Endothelial cell of umbilical vein (primary cell): ENCODE data around the gene POMP. TPM values are rescaled to one million over a fixed set of nuclear protein-coding genes. Genes with fewer than 3 reads are reported as not detected.

Experiments used
- BruUV-seq: library from RNA; stranded (reverse); fragments of 400-500 nt; replicated peaks from 2 replicates; lab custom pipeline; 2021; lab: Mats Ljungman, UMichigan
- CTCF ChIA-PET: fragments of 300-600, 350-600 bp; sonication (Branson Sonifier 250); formaldehyde crosslinking; loops from one replicate; lab custom pipeline; 2021; ENCODE audit warnings: antibody characterized with exemption, inconsistent platforms; lab: Charles Lee
- POLR2A ChIA-PET: fragments of 300-600, 350-600 bp; sonication (Branson Sonifier 250); formaldehyde crosslinking; loops from one replicate; lab custom pipeline; 2021; ENCODE audit warnings: antibody characterized with exemption, inconsistent platforms; lab: Charles Lee
- DNase-seq: peaks from one replicate; pipeline ENCODE4 v3.0.0-alpha.2; 2011; ENCODE audit warnings: low read depth, low spot score
- FAIRE-seq: peaks from 2 replicates; lab custom pipeline; 2011; peaks lifted over from hg19 to GRCh38; lab: Jason Lieb, UNC
- H2AFZ ChIP-seq: 2 replicates; pipeline ENCODE4 v1.6.0; 2012; ENCODE audit warnings: low read depth, low read length, control low read depth, inconsistent platforms
- H3K27ac ChIP-seq: 2 replicates; pipeline ENCODE4 v1.5.1; 2011; ENCODE audit warnings: low read depth, mild to moderate bottlenecking, control low read depth, low read length, moderate library complexity; ENCODE audit not compliant: insufficient read depth
- H3K27me3 ChIP-seq, 2 experiments: 2 replicates each; pipeline versions ENCODE4 v1.6.0 to v1.6.1; 2011; ENCODE audit warnings: low read length in 2 of 2, mixed read lengths in 1 of 2; ENCODE audit not compliant: control insufficient read depth in 2 of 2, insufficient read depth in 2 of 2
- H3K36me3 ChIP-seq, 2 experiments: 2 replicates in 1 of 2; 3 replicates in 1 of 2; pipeline ENCODE4 v1.5.1; 2011; ENCODE audit warnings: low read length in 2 of 2, mild to moderate bottlenecking in 1 of 2, moderate library complexity in 1 of 2; ENCODE audit not compliant: control insufficient read depth in 2 of 2, insufficient read depth in 2 of 2; ENCODE audit errors: extremely low read depth in 1 of 2
- H3K4me1 ChIP-seq: 3 replicates; pipeline ENCODE4 v1.5.1; 2011; ENCODE audit warnings: mild to moderate bottlenecking, low read length; ENCODE audit not compliant: control insufficient read depth, insufficient read depth; ENCODE audit errors: extremely low read depth
- H3K4me2 ChIP-seq: 2 replicates; pipeline ENCODE4 v1.6.1; 2011; ENCODE audit warnings: low read length, control low read depth, mixed read lengths; ENCODE audit not compliant: insufficient read depth
- H3K4me3 ChIP-seq, 3 experiments: fragments of 200-600 bp in 1 of 3; sonication (generic), shearing (Covaris generic) in 1 of 3; replicated peaks in 1 of 3; 2 replicates each; pipeline ENCODE4 v1.5.1; 2011 to 2016; ENCODE audit warnings: control low read depth in 3 of 3, low read length in 3 of 3, mild to moderate bottlenecking in 2 of 3, inconsistent platforms in 1 of 3, low read depth in 1 of 3, moderate library complexity in 1 of 3; ENCODE audit not compliant: insufficient read depth in 1 of 3
- H3K79me2 ChIP-seq: 2 replicates; pipeline ENCODE4 v1.6.0; 2012; ENCODE audit warnings: low read length, inconsistent platforms; ENCODE audit not compliant: control insufficient read depth, insufficient read depth
- H3K9ac ChIP-seq: replicated peaks from 2 replicates; pipeline ENCODE3; 2011; ENCODE audit warnings: low read length, control low read depth; ENCODE audit not compliant: insufficient read depth; ENCODE audit errors: extremely low read depth
- H3K9me1 ChIP-seq: replicated peaks from 3 replicates; pipeline ENCODE4 v1.6.0; 2011; ENCODE audit warnings: mild to moderate bottlenecking, low read length; ENCODE audit not compliant: control insufficient read depth, insufficient read depth; ENCODE audit errors: extremely low read depth
- H3K9me3 ChIP-seq: replicated peaks from 2 replicates; pipeline ENCODE4 v1.5.1; 2012; ENCODE audit warnings: low read length, inconsistent platforms; ENCODE audit not compliant: control insufficient read depth, insufficient read depth
- H4K20me1 ChIP-seq: replicated peaks from 2 replicates; pipeline ENCODE3; 2011; ENCODE audit warnings: mild to moderate bottlenecking, low read length; ENCODE audit not compliant: control insufficient read depth, insufficient read depth; ENCODE audit errors: extremely low read depth
- CTCF ChIP-seq, 2 donors: IDR thresholded peaks; 1 replicate in 1 of 2; 2 replicates in 1 of 2; pipeline ENCODE4 v1.5.1; 2011; ENCODE audit warnings: low read length in 2 of 2, mild to moderate bottlenecking in 2 of 2, moderate library complexity in 2 of 2, control low read depth in 1 of 2, inconsistent platforms in 1 of 2, low read depth in 1 of 2; ENCODE audit not compliant: insufficient read depth in 1 of 2; ENCODE audit errors: extremely low read depth in 1 of 2
- EZH2 ChIP-seq: IDR thresholded peaks from 2 replicates; pipeline ENCODE4 v1.6.1; 2012; ENCODE audit warnings: borderline replicate concordance, low read depth, mild to moderate bottlenecking, moderate library complexity, low read length, inconsistent platforms; ENCODE audit not compliant: severe bottlenecking
- FOS ChIP-seq: IDR thresholded peaks from 2 replicates; pipeline ENCODE4 v1.6.1; 2011; ENCODE audit warnings: mild to moderate bottlenecking, low read length, moderate library complexity, borderline replicate concordance; ENCODE audit not compliant: insufficient read depth
- JUN ChIP-seq: IDR thresholded peaks from 2 replicates; pipeline ENCODE4 v1.6.1; 2011; ENCODE audit warnings: borderline replicate concordance, low read depth; ENCODE audit not compliant: insufficient read length, insufficient read depth
- MYC ChIP-seq: IDR thresholded peaks from one replicate; pipeline ENCODE4 v1.6.1; 2011; ENCODE audit warnings: mild to moderate bottlenecking, low read depth, low read length
- POLR2A ChIP-seq: IDR thresholded peaks from 2 replicates; pipeline ENCODE4 v1.6.1; 2012; ENCODE audit warnings: low read depth, mild to moderate bottlenecking, control low read depth, low read length
- POLR2AphosphoS5 ChIP-seq: IDR thresholded peaks from 2 replicates; pipeline ENCODE4 v1.6.1; 2012; ENCODE audit warnings: low read depth, mild to moderate bottlenecking, control low read depth, low read length, moderate library complexity; ENCODE audit not compliant: insufficient read depth
- dilution Hi-C: fragments of 300-500 bp; cut with MboI; formaldehyde crosslinking; loops from one replicate; pipeline ENCODE4 v1.15.0; 2019; ENCODE audit warnings: low sequenced_read_pairs; ENCODE audit not compliant: extremely low pct_ligation_motif_present
- intact Hi-C: fragments of 100-400 bp; cut with micrococcal nuclease; formaldehyde crosslinking; loops from one replicate; pipeline ENCODE4 v1.10.0; 2022
- polyA plus RNA-seq, 4 experiments: library from polyadenylated mRNA; depleted of rRNA in 3 of 4; stranded (reverse) in 3 of 4; unstranded in 1 of 4; fragments of >200 nt; gene quantifications; 2 replicates each; pipeline versions ENCODE4 v1.2.1 to v1.2.3, GENCODE V29; 2011 to 2012; ENCODE audit warnings: missing spikeins in 1 of 4
- total RNA-seq: library from RNA; stranded (reverse); gene quantifications from 2 replicates; pipeline ENCODE4 v1.2.3, GENCODE V29; 2021
- TF ChIP-seq, protein P1 (sequence below): IDR thresholded peaks from 2 replicates; pipeline ENCODE4 v1.6.1; 2011; ENCODE audit not compliant: insufficient read depth, insufficient read length

POMP gene
- total and polyA plus RNA-seq, 2 donors (not counting 3 experiments of a cell fraction or from before 2014, with no cell fraction given), result 27.0 to 88.9 TPM

DNA sequence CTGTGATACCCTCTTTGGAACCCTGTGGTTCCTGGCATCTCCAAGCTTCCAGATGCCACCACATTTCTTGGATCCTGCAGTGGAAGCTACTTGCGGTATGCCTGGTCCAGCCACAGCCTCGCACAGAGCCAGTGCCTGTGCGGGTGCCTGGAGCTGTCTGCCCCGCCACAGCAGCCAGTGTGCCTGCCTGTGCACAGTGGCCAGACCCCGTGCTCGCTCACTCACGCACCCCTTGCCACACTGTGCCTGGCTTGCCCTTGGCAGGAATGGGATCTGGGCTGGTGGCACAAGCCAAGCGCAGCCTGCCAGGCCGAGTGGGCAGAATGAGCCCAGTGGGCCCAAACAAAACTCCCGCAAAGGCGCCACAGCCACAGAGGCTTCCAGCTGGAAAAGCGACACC is 26.2 kb downstream of the POMP start:
- H3K36me3 ChIP-seq, result no peaks in the 10 kb centered on the region
- peaks cover 2% of the 10 kb centered on the region in 2 experiments for H3K27me3 ChIP-seq
- DNase-seq (no peak), FAIRE-seq (no peak)
- no TSS peak for BruUV-seq
- H2AFZ ChIP-seq, result no peak overlapping the region
- no peaks in the 10 kb centered on the region for H3K4me1 ChIP-seq
- H3K9me1 ChIP-seq, result no peaks in the 10 kb centered on the region
- POLR2A ChIA-PET, result no interaction called here
- dilution Hi-C loops, result no loop called here
- no peak for TF ChIP-seq JUN
- TF ChIP-seq, protein P1, sequence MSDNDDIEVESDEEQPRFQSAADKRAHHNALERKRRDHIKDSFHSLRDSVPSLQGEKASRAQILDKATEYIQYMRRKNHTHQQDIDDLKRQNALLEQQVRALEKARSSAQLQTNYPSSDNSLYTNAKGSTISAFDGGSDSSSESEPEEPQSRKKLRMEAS, result no peak
- TF ChIP-seq EZH2, result no peak
- TF ChIP-seq MYC, result no peak
- no peak for TF ChIP-seq FOS
- no peak for TF ChIP-seq CTCF (IDR thresholded peaks at IDR 0.05; ENCODE audit: extremely low read depth in 1 of 2, insufficient read depth in 1 of 2, low read depth in 1 of 2, low read length in 2 of 2)
- TF ChIP-seq POLR2A, result no peak
- no peak for TF ChIP-seq POLR2AphosphoS5
- H3K9me3 ChIP-seq, result no peaks in the 10 kb centered on the region
- H3K4me2 ChIP-seq, result no peak overlapping the region
- CTCF ChIA-PET, result interaction anchor here (2.4 kb wide), 1 partner anchor 111 kb away, joined by 10 read pairs; no protein-coding TSS in a partner anchor
- H3K9ac ChIP-seq, result no peak overlapping the region
- intact Hi-C loops, result no loop called here
- H4K20me1 ChIP-seq, result no peaks in the 10 kb centered on the region
- H3K4me3 ChIP-seq, result no peak overlapping the region
- H3K79me2 ChIP-seq, result no peaks in the 10 kb centered on the region
- no peak overlapping the region for H3K27ac ChIP-seq
